HEK293 (cell line): ENCODE measurements around the gene HNRNPK.

Experiments used
- BCL11B ChIP-seq: fragments of 450-650 bp; formaldehyde crosslinking; IDR thresholded peaks from 2 replicates; pipeline ENCODE4 v1.5.1; 2016; ENCODE audit warnings: low read depth, missing biosample characterization, missing genetic modification characterization
- KLF1 ChIP-seq: fragments of 450-650 bp; formaldehyde crosslinking; IDR thresholded peaks from 2 replicates; pipeline ENCODE4 v1.5.1; 2016; ENCODE audit warnings: missing biosample characterization, missing genetic modification characterization
- KLF8 ChIP-seq: fragments of 450-650 bp; formaldehyde crosslinking; IDR thresholded peaks from 2 replicates; pipeline ENCODE4 v1.5.1; 2016; ENCODE audit warnings: missing biosample characterization, missing genetic modification characterization
- OSR2 ChIP-seq: fragments of 450-650 bp; formaldehyde crosslinking; IDR thresholded peaks from 2 replicates; pipeline ENCODE4 v1.5.1; 2016; ENCODE audit warnings: missing biosample characterization, missing genetic modification characterization
- PRDM2 ChIP-seq: fragments of 450-650 bp; formaldehyde crosslinking; IDR thresholded peaks from 2 replicates; pipeline ENCODE4 v1.5.1; 2016; ENCODE audit warnings: missing biosample characterization, missing genetic modification characterization, borderline replicate concordance
- PRDM6 ChIP-seq: fragments of 450-650 bp; formaldehyde crosslinking; IDR thresholded peaks from 2 replicates; pipeline ENCODE4 v1.5.1; 2017; ENCODE audit warnings: missing biosample characterization, missing genetic modification characterization
- REST ChIP-seq: fragments of 450-650 bp; formaldehyde crosslinking; IDR thresholded peaks from 2 replicates; pipeline ENCODE4 v1.5.1; 2016; ENCODE audit warnings: missing biosample characterization, missing genetic modification characterization
- TCF7L2 ChIP-seq: IDR thresholded peaks from 2 replicates; pipeline ENCODE4 v1.6.1; 2011; ENCODE audit warnings: low read depth, mild to moderate bottlenecking, inconsistent platforms, low read length, moderate library complexity, borderline replicate concordance
- TSHZ1 ChIP-seq: fragments of 450-650 bp; formaldehyde crosslinking; IDR thresholded peaks from 2 replicates; pipeline ENCODE4 v1.5.1; 2016; ENCODE audit warnings: missing biosample characterization, missing genetic modification characterization, borderline replicate concordance
- ZBTB17 ChIP-seq: fragments of 450-650 bp; formaldehyde crosslinking; IDR thresholded peaks from 2 replicates; pipeline ENCODE4 v1.5.1; 2016; ENCODE audit warnings: missing biosample characterization, missing genetic modification characterization
- ZBTB8A ChIP-seq: fragments of 450-650 bp; formaldehyde crosslinking; IDR thresholded peaks from 2 replicates; pipeline ENCODE4 v1.5.1; 2016; ENCODE audit warnings: missing biosample characterization, missing genetic modification characterization
- ZEB2 ChIP-seq: fragments of 450-650 bp; formaldehyde crosslinking; IDR thresholded peaks from 2 replicates; pipeline ENCODE4 v1.5.1; 2016; ENCODE audit warnings: missing biosample characterization, missing genetic modification characterization
- ZNF121 ChIP-seq: fragments of 450-650 bp; formaldehyde crosslinking; IDR thresholded peaks from 2 replicates; pipeline ENCODE4 v1.5.1; 2016; ENCODE audit warnings: missing biosample characterization, missing genetic modification characterization
- ZNF280D ChIP-seq: fragments of 450-650 bp; formaldehyde crosslinking; IDR thresholded peaks from 2 replicates; pipeline ENCODE4 v1.5.1; 2016; ENCODE audit warnings: missing biosample characterization, missing genetic modification characterization
- ZNF341 ChIP-seq: fragments of 450-650 bp; formaldehyde crosslinking; IDR thresholded peaks from 2 replicates; pipeline ENCODE4; 2016; ENCODE audit warnings: low read depth, missing biosample characterization, missing genetic modification characterization
- ZNF350 ChIP-seq: fragments of 450-650 bp; formaldehyde crosslinking; IDR thresholded peaks from 2 replicates; pipeline ENCODE4 v1.5.0; 2017; ENCODE audit warnings: missing biosample characterization, mild to moderate bottlenecking, missing genetic modification characterization
- ZNF629 ChIP-seq: fragments of 450-650 bp; formaldehyde crosslinking; IDR thresholded peaks from 2 replicates; pipeline ENCODE4 v1.5.1; 2017; ENCODE audit warnings: missing biosample characterization, missing genetic modification characterization
- ZNF658 ChIP-seq: fragments of 450-650 bp; formaldehyde crosslinking; IDR thresholded peaks from 2 replicates; pipeline ENCODE4; 2016; ENCODE audit warnings: missing biosample characterization, missing genetic modification characterization
- ZNF843 ChIP-seq: fragments of 450-650 bp; formaldehyde crosslinking; IDR thresholded peaks from 2 replicates; pipeline ENCODE4 v1.5.1; 2016; ENCODE audit warnings: missing biosample characterization, missing genetic modification characterization
- ZXDB ChIP-seq: fragments of 450-650 bp; formaldehyde crosslinking; IDR thresholded peaks from 2 replicates; pipeline ENCODE4 v1.5.1; 2016; ENCODE audit warnings: missing biosample characterization, missing genetic modification characterization

Gene HNRNPK

GRCh38 chr9:83986765-83987401, 6.9 kb upstream of the HNRNPK start (continued):
- TF ChIP-seq PRDM2 (tag by site-specific recombination) (no peak), TSHZ1 (tag by site-specific recombination) (no peak), ZNF341 (tag by site-specific recombination) (peak; percentile 48), TCF7L2 (peak; percentile 57; the same call in 1 of the 2 replicates), BCL11B (tag by site-specific recombination) (0 out of 2 replicates have a peak, but pooled peaks have one; percentile 30), PRDM6 (tag by site-specific recombination) (peak; percentile 83), ZNF658 (no peak), ZNF843 (peak; percentile 66; the same call in 1 of the 2 replicates), REST (peak; percentile 52; the same call in 1 of the 2 replicates), ZNF121 (tag by site-specific recombination) (no peak), ZBTB17 (tag by site-specific recombination) (peak; percentile 57), ZEB2 (tag by site-specific recombination) (peak; percentile 66; the same call in 1 of the 2 replicates), ZNF280D (peak; percentile 93; the same call in 1 of the 2 replicates), ZXDB (tag by site-specific recombination) (peak; percentile 70), KLF8 (tag by site-specific recombination) (peak; percentile 72), ZNF350 (tag by site-specific recombination) (no peak), KLF1 (peak; percentile 91), ZBTB8A (tag by site-specific recombination) (no peak), OSR2 (tag by site-specific recombination) (peak; percentile 98), ZNF629 (peak; percentile 84)
